Neural cell (in vitro differentiated cells): ENCODE data around the gene NAE1. TPM values are rescaled to one million over a fixed set of nuclear protein-coding genes. Genes with fewer than 3 reads are reported as not detected.

Experiments
- H2AFZ ChIP-seq: fragments of 200-600, 300-800 bp; sonication (generic), shearing (Covaris generic); 2 replicates; pipeline ENCODE4 v1.6.0; 2014; ENCODE audit warnings: low read depth, mild to moderate bottlenecking, antibody characterized with exemption, low read length, moderate library complexity
- H3F3A ChIP-seq: fragments of 200-600 bp; shearing (Covaris generic); 2 replicates; pipeline ENCODE4 v1.6.1; 2016; ENCODE audit warnings: mild to moderate bottlenecking, moderate library complexity, mixed read lengths, antibody characterized with exemption, low read length; ENCODE audit not compliant: insufficient read depth, poor library complexity, severe bottlenecking
- H3K27ac ChIP-seq: fragments of 200-600, 300-800 bp; sonication (generic), shearing (Covaris generic); 2 replicates; pipeline ENCODE4 v1.5.1; 2014; ENCODE audit warnings: mild to moderate bottlenecking, low read length, moderate library complexity
- H3K27me3 ChIP-seq: fragments of 300-800, 200-600 bp; sonication (generic), shearing (Covaris generic); 2 replicates; pipeline ENCODE4 v1.6.0; 2014; ENCODE audit warnings: mild to moderate bottlenecking, low read depth, low read length, moderate library complexity; ENCODE audit not compliant: insufficient read depth
- H3K36me3 ChIP-seq: fragments of 300-800, 200-600 bp; sonication (generic), shearing (Covaris generic); 2 replicates; pipeline ENCODE4 v1.5.1; 2014; ENCODE audit warnings: mild to moderate bottlenecking, antibody characterized with exemption, low read length, moderate library complexity; ENCODE audit not compliant: insufficient read depth
- H3K4me2 ChIP-seq: fragments of 300-800, 200-600 bp; sonication (generic), shearing (Covaris generic); 2 replicates; pipeline ENCODE4 v1.6.0; 2014; ENCODE audit warnings: mild to moderate bottlenecking, low read length
- H3K4me3 ChIP-seq: fragments of 300-800, 200-600 bp; sonication (generic), shearing (Covaris generic); 2 replicates; pipeline ENCODE4 v1.5.1; 2014; ENCODE audit warnings: mild to moderate bottlenecking, low read length, moderate library complexity
- H3K79me2 ChIP-seq: fragments of 200-600 bp; shearing (Covaris generic); replicated peaks from 2 replicates; pipeline ENCODE4 v1.6.0; 2014; ENCODE audit warnings: mild to moderate bottlenecking, low read length, moderate library complexity; ENCODE audit not compliant: insufficient read depth
- H3K9ac ChIP-seq: fragments of 300-800, 200-600 bp; sonication (generic), shearing (Covaris generic); 2 replicates; pipeline ENCODE4 v1.6.1; 2016; ENCODE audit warnings: mild to moderate bottlenecking, low read length, mixed read lengths
- H3K9me2 ChIP-seq: fragments of 200-600 bp; shearing (Covaris generic); 2 replicates; pipeline ENCODE4 v1.6.1; 2016; ENCODE audit warnings: mild to moderate bottlenecking, low read length, mixed read lengths; ENCODE audit not compliant: insufficient read depth
- H3K9me3 ChIP-seq: fragments of 200-600, 300-800 bp; sonication (generic), shearing (Covaris generic); 2 replicates; pipeline ENCODE4 v1.6.1; 2016; ENCODE audit warnings: mild to moderate bottlenecking, mixed run types, low read length, moderate library complexity, mixed read lengths
- H4K20me1 ChIP-seq: fragments of 200-600 bp; shearing (Covaris generic); 2 replicates; pipeline ENCODE4 v1.6.1; 2016; ENCODE audit warnings: mild to moderate bottlenecking, mixed run types; ENCODE audit not compliant: insufficient read depth
- CTCF ChIP-seq: fragments of 450-650 bp; IDR thresholded peaks from 2 replicates; pipeline ENCODE4 v1.5.1; 2014; ENCODE audit warnings: antibody characterized with exemption, mild to moderate bottlenecking, moderate library complexity; ENCODE audit not compliant: poor library complexity, severe bottlenecking
- EP300 ChIP-seq: fragments of 450-650 bp; conservative IDR thresholded peaks from 2 replicates; pipeline ENCODE4 v1.6.1; 2014; ENCODE audit warnings: antibody characterized with exemption, mild to moderate bottlenecking, moderate library complexity; ENCODE audit not compliant: poor library complexity, severe bottlenecking
- EZH2 ChIP-seq: fragments of 200-600, 300-800 bp; shearing (Covaris generic), sonication (generic); IDR thresholded peaks from 2 replicates; pipeline ENCODE4 v1.6.1; 2014; ENCODE audit warnings: antibody characterized with exemption, low read length, borderline replicate concordance, mild to moderate bottlenecking; ENCODE audit not compliant: insufficient read depth, poor library complexity, severe bottlenecking
- MXI1 ChIP-seq: fragments of 450-650 bp; conservative IDR thresholded peaks from 2 replicates; pipeline ENCODE4 v1.6.1; 2014; ENCODE audit warnings: antibody characterized with exemption, mild to moderate bottlenecking; ENCODE audit not compliant: poor library complexity, severe bottlenecking
- POLR2AphosphoS5 ChIP-seq: IDR thresholded peaks from 2 replicates; pipeline ENCODE4 v1.6.1; 2012
- RAD21 ChIP-seq: fragments of 450-650 bp; conservative IDR thresholded peaks from 2 replicates; pipeline ENCODE4 v1.6.1; 2014; ENCODE audit warnings: antibody characterized with exemption, mild to moderate bottlenecking, moderate library complexity
- SMC3 ChIP-seq: fragments of 450-650 bp; conservative IDR thresholded peaks from 2 replicates; pipeline ENCODE4 v1.6.1; 2014; ENCODE audit warnings: antibody characterized with exemption, mild to moderate bottlenecking, moderate library complexity; ENCODE audit not compliant: poor library complexity
- TAF1 ChIP-seq: IDR thresholded peaks from 2 replicates; pipeline ENCODE4 v1.6.1; 2012; ENCODE audit warnings: low read depth
- polyA plus RNA-seq: library from polyadenylated mRNA; depleted of rRNA; stranded (reverse); fragments of >200 nt; gene quantifications from 2 replicates; pipeline ENCODE4 v1.2.3, GENCODE V29; 2014
- TF ChIP-seq, protein P1 (sequence below): IDR thresholded peaks from 2 replicates; pipeline ENCODE4 v1.6.1; 2012; ENCODE audit warnings: borderline replicate concordance

NAE1 gene
- polyA plus RNA-seq, 1 donor from 2014 or later = 227 TPM

- H3K9me3 ChIP-seq = no peaks in the 10 kb centered on the region
- H3K79me2 ChIP-seq = no peaks in the 10 kb centered on the region
- no peak overlapping the region for H3K4me3 ChIP-seq
- H3K27ac ChIP-seq = no peak overlapping the region
- no peak overlapping the region for H2AFZ ChIP-seq
- H3K27me3 ChIP-seq = peaks cover 47% of the 10 kb centered on the region
- TF ChIP-seq MXI1 = no peak
- TF ChIP-seq TAF1 = no peak
- TF ChIP-seq, protein P1, sequence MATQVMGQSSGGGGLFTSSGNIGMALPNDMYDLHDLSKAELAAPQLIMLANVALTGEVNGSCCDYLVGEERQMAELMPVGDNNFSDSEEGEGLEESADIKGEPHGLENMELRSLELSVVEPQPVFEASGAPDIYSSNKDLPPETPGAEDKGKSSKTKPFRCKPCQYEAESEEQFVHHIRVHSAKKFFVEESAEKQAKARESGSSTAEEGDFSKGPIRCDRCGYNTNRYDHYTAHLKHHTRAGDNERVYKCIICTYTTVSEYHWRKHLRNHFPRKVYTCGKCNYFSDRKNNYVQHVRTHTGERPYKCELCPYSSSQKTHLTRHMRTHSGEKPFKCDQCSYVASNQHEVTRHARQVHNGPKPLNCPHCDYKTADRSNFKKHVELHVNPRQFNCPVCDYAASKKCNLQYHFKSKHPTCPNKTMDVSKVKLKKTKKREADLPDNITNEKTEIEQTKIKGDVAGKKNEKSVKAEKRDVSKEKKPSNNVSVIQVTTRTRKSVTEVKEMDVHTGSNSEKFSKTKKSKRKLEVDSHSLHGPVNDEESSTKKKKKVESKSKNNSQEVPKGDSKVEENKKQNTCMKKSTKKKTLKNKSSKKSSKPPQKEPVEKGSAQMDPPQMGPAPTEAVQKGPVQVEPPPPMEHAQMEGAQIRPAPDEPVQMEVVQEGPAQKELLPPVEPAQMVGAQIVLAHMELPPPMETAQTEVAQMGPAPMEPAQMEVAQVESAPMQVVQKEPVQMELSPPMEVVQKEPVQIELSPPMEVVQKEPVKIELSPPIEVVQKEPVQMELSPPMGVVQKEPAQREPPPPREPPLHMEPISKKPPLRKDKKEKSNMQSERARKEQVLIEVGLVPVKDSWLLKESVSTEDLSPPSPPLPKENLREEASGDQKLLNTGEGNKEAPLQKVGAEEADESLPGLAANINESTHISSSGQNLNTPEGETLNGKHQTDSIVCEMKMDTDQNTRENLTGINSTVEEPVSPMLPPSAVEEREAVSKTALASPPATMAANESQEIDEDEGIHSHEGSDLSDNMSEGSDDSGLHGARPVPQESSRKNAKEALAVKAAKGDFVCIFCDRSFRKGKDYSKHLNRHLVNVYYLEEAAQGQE = no peak
- TF ChIP-seq POLR2AphosphoS5 = no peak
- TF ChIP-seq CTCF = no peak
- no peak for TF ChIP-seq SMC3
- no peak for TF ChIP-seq RAD21
- TF ChIP-seq EP300 = no peak
- no peak for TF ChIP-seq EZH2
- H3K9ac ChIP-seq = no peak overlapping the region
- H3K36me3 ChIP-seq = no peaks in the 10 kb centered on the region
- no peaks in the 10 kb centered on the region for H3F3A ChIP-seq
- no peak overlapping the region for H3K4me2 ChIP-seq
- H3K9me2 ChIP-seq = no peaks in the 10 kb centered on the region
- no peaks in the 10 kb centered on the region for H4K20me1 ChIP-seq
These were observed 16.8 kb upstream of the NAE1 start for GRCh38 chr16:66847533-66848067.

- Histone ChIP-seq H3K27ac (no peak overlapping the region), H3K9me2 (no peaks in the 10 kb centered on the region), H3K9ac (no peak overlapping the region), H4K20me1 (no peaks in the 10 kb centered on the region), H3K4me3 (no peak overlapping the region), H3K4me2 (no peak overlapping the region), H3K36me3 (no peaks in the 10 kb centered on the region), H3K9me3 (no peaks in the 10 kb centered on the region), H3F3A (no peaks in the 10 kb centered on the region), H2AFZ (no peak overlapping the region), H3K27me3 (peaks cover 47% of the 10 kb centered on the region), H3K79me2 (no peaks in the 10 kb centered on the region)
- no peak for TF ChIP-seq MXI1
- TF ChIP-seq SMC3 = no peak
- no peak for TF ChIP-seq POLR2AphosphoS5
- no peak for TF ChIP-seq RAD21
- no peak for TF ChIP-seq EP300
- TF ChIP-seq, protein P1 = no peak
- no peak for TF ChIP-seq EZH2
- TF ChIP-seq TAF1 = no peak
- TF ChIP-seq CTCF = no peak
These were observed 16.1 kb upstream of the NAE1 start for GRCh38 chr16:66846831-66847230.
